CD1c-positive myeloid dendritic cell (primary cell): ENCODE results near the gene GALNTL6.
"Not testable (repeated sequence)": the region's sequence is repeated elsewhere in the genome, so short reads cannot be mapped to it uniquely, and the experiment has no call there.

Source experiments
- DNase-seq: peaks from one replicate; pipeline ENCODE4 v3.0.0-alpha.2; 2016; ENCODE audit errors: extremely low spot score

GALNTL6 gene

GRCh38 chr4:172865531-172866127 lies 1052.4 kb downstream of the GALNTL6 start:
- DNase-seq, result no peak

GRCh38 chr4:172866421-172866820 lies 1053.2 kb downstream of the GALNTL6 start:
- no peak for DNase-seq

GRCh38 chr4:172867835-172868234 lies 1054.6 kb downstream of the GALNTL6 start:
- no peak for DNase-seq

- DNase-seq, result no peak
Measured at GRCh38 chr4:172868271-172868670, 1055.1 kb downstream of the GALNTL6 start.

- DNase-seq, result no peak
Measured at GRCh38 chr4:172869621-172870268, 1056.5 kb downstream of the GALNTL6 start.

- DNase-seq, result no peak
Measured at GRCh38 chr4:172871381-172871780, 1058.2 kb downstream of the GALNTL6 start.

GRCh38 chr4:172874944-172875343 lies 1061.7 kb downstream of the GALNTL6 start:
- DNase-seq, result no peak

GRCh38 chr4:172876394-172876793 lies 1063.2 kb downstream of the GALNTL6 start:
- DNase-seq, result no peak

GRCh38 chr4:172881645-172882044 lies 1068.4 kb downstream of the GALNTL6 start:
- DNase-seq, result no peak

GRCh38 chr4:172887358-172887757 lies 1074.2 kb downstream of the GALNTL6 start:
- DNase-seq, result not testable (repeated sequence)

- DNase-seq, result no peak
Measured at GRCh38 chr4:172887959-172888358, 1074.8 kb downstream of the GALNTL6 start.

GRCh38 chr4:172892300-172892699 lies 1079.1 kb downstream of the GALNTL6 start:
- no peak for DNase-seq

GRCh38 chr4:172895699-172896098 lies 1082.5 kb downstream of the GALNTL6 start:
- no peak for DNase-seq

- no peak for DNase-seq
Measured at GRCh38 chr4:172897046-172897445, 1083.8 kb downstream of the GALNTL6 start.

- DNase-seq, result no peak
Measured at GRCh38 chr4:172898715-172899114, 1085.5 kb downstream of the GALNTL6 start.

- no peak for DNase-seq
Measured at GRCh38 chr4:172899861-172900260, 1086.7 kb downstream of the GALNTL6 start.

GRCh38 chr4:172900900-172901299 lies 1087.7 kb downstream of the GALNTL6 start:
- DNase-seq, result no peak

GRCh38 chr4:172912468-172912867 lies 1099.3 kb downstream of the GALNTL6 start:
- not testable (repeated sequence) for DNase-seq

- DNase-seq, result not testable (repeated sequence)
Measured at GRCh38 chr4:172917403-172917802, 1104.2 kb downstream of the GALNTL6 start.

- DNase-seq, result no peak
Measured at GRCh38 chr4:172919269-172919668, 1106.1 kb downstream of the GALNTL6 start.

- no peak for DNase-seq
Measured at GRCh38 chr4:172927096-172927814, 1114.1 kb downstream of the GALNTL6 start.

GRCh38 chr4:172928347-172928746 lies 1115.1 kb downstream of the GALNTL6 start:
- DNase-seq, result no peak
